ENCODE measurements around the gene CTNNBIP1.

The CTNNBIP1 gene

DNA sequence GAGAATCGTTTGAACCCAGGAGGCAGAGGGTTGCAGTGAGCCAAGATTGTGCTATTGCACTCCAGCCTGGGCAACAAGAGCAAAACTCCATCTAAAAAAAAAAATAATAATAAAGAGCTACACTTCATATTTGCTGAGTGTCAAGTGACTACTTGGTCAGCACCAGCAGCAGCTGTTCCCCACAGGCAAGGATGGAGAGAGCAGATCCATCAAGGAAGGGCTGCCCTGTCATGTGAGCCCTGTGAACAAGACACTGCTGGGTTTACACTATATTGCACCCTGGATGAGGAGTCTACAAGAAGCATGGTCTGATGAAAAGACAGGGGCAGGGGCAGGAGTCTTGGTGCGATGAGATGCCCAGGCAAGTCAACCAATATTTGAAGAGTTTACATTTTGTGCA, 3.6 kb downstream of the CTNNBIP1 start:
- no peak for TF ChIP-seq ISL1 (CRISPR knock-in tag; IDR thresholded peaks at IDR 0.05)
- TF ChIP-seq ARNTL (CRISPR knock-in tag; IDR thresholded peaks at IDR 0.05; ENCODE audit: borderline replicate concordance, low read depth), result no peak
- no peak for TF ChIP-seq PPARA (CRISPR knock-in tag; IDR thresholded peaks at IDR 0.05; ENCODE audit: borderline replicate concordance)
- TF ChIP-seq ZNF8 (CRISPR knock-in tag; IDR thresholded peaks at IDR 0.05), result no peak
- no peak for TF ChIP-seq RARB (CRISPR knock-in tag; IDR thresholded peaks at IDR 0.05)
- no peak for TF ChIP-seq ESRRG (CRISPR knock-in tag; IDR thresholded peaks at IDR 0.05)
- TF ChIP-seq SNAI2 (CRISPR knock-in tag; IDR thresholded peaks at IDR 0.05), result no peak
- no peak for TF ChIP-seq ZFP3 (CRISPR knock-in tag; IDR thresholded peaks at IDR 0.05)
- TF ChIP-seq GLIS3 (CRISPR knock-in tag; IDR thresholded peaks at IDR 0.05), result no peak
- ATAC-seq, result no peak

DNA sequence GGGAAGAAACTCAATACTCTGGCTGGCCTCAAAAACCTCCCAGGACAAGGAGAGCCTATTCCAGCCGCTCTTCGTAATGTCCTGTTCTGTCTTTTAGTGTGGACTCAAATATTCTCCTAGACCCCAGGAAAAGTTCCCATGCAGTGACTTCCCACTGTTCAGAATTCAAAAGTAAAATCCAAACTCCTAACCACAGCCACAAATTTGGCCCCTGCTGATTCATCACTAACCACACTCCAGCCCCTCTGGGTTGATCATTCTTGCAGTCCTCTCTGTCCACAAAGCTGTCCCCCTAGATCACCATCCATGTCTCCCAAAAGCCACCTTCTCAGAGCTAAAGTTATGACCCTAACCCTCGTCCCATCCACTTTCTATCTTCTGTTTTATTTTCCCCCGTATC, 5.1 kb downstream of the CTNNBIP1 start:
- TF ChIP-seq ZC3H10 (CRISPR knock-in tag; IDR thresholded peaks at IDR 0.05) (no peak), ZNF8 (CRISPR knock-in tag; IDR thresholded peaks at IDR 0.05) (no peak), ISL1 (CRISPR knock-in tag; IDR thresholded peaks at IDR 0.05) (no peak), BACH2 (CRISPR knock-in tag; IDR thresholded peaks at IDR 0.05; ENCODE audit: borderline replicate concordance) (no peak), ZNF565 (CRISPR knock-in tag; conservative IDR thresholded peaks at IDR 0.05; ENCODE audit: low read depth) (no peak), ZFP30 (CRISPR knock-in tag; IDR thresholded peaks at IDR 0.05) (no peak), GLIS3 (CRISPR knock-in tag; IDR thresholded peaks at IDR 0.05) (no peak), OSR1 (CRISPR knock-in tag; IDR thresholded peaks at IDR 0.05) (no peak), ZFP3 (CRISPR knock-in tag; IDR thresholded peaks at IDR 0.05) (no peak)
- TF ChIP-seq, protein P1, sequence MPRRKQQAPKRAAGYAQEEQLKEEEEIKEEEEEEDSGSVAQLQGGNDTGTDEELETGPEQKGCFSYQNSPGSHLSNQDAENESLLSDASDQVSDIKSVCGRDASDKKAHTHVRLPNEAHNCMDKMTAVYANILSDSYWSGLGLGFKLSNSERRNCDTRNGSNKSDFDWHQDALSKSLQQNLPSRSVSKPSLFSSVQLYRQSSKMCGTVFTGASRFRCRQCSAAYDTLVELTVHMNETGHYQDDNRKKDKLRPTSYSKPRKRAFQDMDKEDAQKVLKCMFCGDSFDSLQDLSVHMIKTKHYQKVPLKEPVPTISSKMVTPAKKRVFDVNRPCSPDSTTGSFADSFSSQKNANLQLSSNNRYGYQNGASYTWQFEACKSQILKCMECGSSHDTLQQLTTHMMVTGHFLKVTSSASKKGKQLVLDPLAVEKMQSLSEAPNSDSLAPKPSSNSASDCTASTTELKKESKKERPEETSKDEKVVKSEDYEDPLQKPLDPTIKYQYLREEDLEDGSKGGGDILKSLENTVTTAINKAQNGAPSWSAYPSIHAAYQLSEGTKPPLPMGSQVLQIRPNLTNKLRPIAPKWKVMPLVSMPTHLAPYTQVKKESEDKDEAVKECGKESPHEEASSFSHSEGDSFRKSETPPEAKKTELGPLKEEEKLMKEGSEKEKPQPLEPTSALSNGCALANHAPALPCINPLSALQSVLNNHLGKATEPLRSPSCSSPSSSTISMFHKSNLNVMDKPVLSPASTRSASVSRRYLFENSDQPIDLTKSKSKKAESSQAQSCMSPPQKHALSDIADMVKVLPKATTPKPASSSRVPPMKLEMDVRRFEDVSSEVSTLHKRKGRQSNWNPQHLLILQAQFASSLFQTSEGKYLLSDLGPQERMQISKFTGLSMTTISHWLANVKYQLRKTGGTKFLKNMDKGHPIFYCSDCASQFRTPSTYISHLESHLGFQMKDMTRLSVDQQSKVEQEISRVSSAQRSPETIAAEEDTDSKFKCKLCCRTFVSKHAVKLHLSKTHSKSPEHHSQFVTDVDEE (CRISPR knock-in tag; IDR thresholded peaks at IDR 0.05), result no peak
- TF ChIP-seq, protein P2, sequence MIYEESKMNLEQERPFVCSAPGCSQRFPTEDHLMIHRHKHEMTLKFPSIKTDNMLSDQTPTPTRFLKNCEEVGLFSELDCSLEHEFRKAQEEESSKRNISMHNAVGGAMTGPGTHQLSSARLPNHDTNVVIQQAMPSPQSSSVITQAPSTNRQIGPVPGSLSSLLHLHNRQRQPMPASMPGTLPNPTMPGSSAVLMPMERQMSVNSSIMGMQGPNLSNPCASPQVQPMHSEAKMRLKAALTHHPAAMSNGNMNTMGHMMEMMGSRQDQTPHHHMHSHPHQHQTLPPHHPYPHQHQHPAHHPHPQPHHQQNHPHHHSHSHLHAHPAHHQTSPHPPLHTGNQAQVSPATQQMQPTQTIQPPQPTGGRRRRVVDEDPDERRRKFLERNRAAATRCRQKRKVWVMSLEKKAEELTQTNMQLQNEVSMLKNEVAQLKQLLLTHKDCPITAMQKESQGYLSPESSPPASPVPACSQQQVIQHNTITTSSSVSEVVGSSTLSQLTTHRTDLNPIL (CRISPR knock-in tag; IDR thresholded peaks at IDR 0.05; ENCODE audit: low read depth), result no peak
- TF ChIP-seq, protein P3, sequence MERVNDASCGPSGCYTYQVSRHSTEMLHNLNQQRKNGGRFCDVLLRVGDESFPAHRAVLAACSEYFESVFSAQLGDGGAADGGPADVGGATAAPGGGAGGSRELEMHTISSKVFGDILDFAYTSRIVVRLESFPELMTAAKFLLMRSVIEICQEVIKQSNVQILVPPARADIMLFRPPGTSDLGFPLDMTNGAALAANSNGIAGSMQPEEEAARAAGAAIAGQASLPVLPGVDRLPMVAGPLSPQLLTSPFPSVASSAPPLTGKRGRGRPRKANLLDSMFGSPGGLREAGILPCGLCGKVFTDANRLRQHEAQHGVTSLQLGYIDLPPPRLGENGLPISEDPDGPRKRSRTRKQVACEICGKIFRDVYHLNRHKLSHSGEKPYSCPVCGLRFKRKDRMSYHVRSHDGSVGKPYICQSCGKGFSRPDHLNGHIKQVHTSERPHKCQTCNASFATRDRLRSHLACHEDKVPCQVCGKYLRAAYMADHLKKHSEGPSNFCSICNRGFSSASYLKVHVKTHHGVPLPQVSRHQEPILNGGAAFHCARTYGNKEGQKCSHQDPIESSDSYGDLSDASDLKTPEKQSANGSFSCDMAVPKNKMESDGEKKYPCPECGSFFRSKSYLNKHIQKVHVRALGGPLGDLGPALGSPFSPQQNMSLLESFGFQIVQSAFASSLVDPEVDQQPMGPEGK (CRISPR knock-in tag; IDR thresholded peaks at IDR 0.05; ENCODE audit: borderline replicate concordance), result no peak
- TF ChIP-seq, protein P4, sequence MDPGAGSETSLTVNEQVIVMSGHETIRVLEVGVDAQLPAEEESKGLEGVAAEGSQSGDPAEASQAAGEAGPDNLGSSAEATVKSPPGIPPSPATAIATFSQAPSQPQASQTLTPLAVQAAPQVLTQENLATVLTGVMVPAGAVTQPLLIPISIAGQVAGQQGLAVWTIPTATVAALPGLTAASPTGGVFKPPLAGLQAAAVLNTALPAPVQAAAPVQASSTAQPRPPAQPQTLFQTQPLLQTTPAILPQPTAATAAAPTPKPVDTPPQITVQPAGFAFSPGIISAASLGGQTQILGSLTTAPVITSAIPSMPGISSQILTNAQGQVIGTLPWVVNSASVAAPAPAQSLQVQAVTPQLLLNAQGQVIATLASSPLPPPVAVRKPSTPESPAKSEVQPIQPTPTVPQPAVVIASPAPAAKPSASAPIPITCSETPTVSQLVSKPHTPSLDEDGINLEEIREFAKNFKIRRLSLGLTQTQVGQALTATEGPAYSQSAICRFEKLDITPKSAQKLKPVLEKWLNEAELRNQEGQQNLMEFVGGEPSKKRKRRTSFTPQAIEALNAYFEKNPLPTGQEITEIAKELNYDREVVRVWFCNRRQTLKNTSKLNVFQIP (CRISPR knock-in tag; IDR thresholded peaks at IDR 0.05; ENCODE audit: borderline replicate concordance, low read depth), result no peak
- no peak for ATAC-seq

DNA sequence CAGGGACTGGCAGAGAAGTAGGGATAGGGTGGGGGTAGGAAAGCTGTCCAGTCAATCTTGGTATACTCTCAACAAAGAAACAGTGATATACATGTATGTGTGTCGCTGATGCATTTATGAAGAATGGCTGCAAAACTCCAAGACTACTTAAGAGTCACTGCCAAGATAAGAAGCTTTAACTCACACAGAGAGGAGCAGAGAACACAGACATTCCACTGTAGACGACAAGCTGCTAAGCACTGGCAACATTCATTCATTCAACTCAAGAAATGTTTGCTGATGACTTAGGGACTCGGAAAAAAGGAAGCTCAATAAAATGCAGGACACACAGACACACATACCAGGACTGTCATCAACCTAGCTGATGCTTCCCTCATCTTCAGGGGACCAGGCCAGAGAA, 5.5 kb downstream of the CTNNBIP1 start:
- ATAC-seq, result no peak
- TF ChIP-seq ZNF8 (CRISPR knock-in tag; IDR thresholded peaks at IDR 0.05) (no peak), ISL1 (CRISPR knock-in tag; IDR thresholded peaks at IDR 0.05) (no peak), CSDC2 (CRISPR knock-in tag; IDR thresholded peaks at IDR 0.05) (no peak), BACH2 (CRISPR knock-in tag; IDR thresholded peaks at IDR 0.05; ENCODE audit: borderline replicate concordance) (no peak), ZFP3 (CRISPR knock-in tag; IDR thresholded peaks at IDR 0.05) (no peak), GLIS3 (CRISPR knock-in tag; IDR thresholded peaks at IDR 0.05) (no peak), SNAI2 (CRISPR knock-in tag; IDR thresholded peaks at IDR 0.05) (no peak), ZC3H10 (CRISPR knock-in tag; IDR thresholded peaks at IDR 0.05) (no peak), TOX (CRISPR knock-in tag; IDR thresholded peaks at IDR 0.05; ENCODE audit: borderline replicate concordance) (no peak)
- TF ChIP-seq, protein P2 (CRISPR knock-in tag; IDR thresholded peaks at IDR 0.05; ENCODE audit: low read depth), result no peak
- TF ChIP-seq, protein P3 (CRISPR knock-in tag; IDR thresholded peaks at IDR 0.05; ENCODE audit: borderline replicate concordance), result no peak
- TF ChIP-seq, protein P5, sequence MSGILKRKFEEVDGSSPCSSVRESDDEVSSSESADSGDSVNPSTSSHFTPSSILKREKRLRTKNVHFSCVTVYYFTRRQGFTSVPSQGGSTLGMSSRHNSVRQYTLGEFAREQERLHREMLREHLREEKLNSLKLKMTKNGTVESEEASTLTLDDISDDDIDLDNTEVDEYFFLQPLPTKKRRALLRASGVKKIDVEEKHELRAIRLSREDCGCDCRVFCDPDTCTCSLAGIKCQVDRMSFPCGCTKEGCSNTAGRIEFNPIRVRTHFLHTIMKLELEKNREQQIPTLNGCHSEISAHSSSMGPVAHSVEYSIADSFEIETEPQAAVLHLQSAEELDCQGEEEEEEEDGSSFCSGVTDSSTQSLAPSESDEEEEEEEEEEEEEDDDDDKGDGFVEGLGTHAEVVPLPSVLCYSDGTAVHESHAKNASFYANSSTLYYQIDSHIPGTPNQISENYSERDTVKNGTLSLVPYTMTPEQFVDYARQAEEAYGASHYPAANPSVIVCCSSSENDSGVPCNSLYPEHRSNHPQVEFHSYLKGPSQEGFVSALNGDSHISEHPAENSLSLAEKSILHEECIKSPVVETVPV (CRISPR knock-in tag; IDR thresholded peaks at IDR 0.05), result no peak
- TF ChIP-seq, protein P1 (CRISPR knock-in tag; IDR thresholded peaks at IDR 0.05), result no peak
